ENCODE results near the gene BMP7.

DNA sequence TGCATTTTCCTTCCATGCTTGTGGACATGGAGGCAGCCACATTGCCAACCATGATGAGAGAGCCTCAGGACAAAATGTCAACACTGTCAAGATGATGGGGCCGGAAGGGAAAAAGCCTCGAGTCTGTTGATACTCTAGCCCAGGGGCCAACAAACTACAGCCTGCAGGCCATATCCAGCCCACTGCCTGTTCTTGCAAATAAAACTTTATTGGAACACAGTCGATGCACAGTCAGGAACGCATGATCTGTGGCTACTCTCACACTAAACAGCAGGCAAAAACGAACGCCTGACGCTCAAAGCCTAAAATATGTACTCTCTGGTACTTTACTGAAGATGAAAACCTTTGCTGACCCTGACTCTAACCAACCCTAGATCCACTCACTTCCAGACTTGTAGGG is 72.3 kb downstream of the BMP7 start:
- TF ChIP-seq ESRRG (CRISPR knock-in tag; IDR thresholded peaks at IDR 0.05) (no peak), ZFP3 (CRISPR knock-in tag; IDR thresholded peaks at IDR 0.05) (no peak), ZFP30 (CRISPR knock-in tag; IDR thresholded peaks at IDR 0.05) (no peak), ZNF70 (CRISPR knock-in tag; IDR thresholded peaks at IDR 0.05) (no peak)
- TF ChIP-seq, protein P1, sequence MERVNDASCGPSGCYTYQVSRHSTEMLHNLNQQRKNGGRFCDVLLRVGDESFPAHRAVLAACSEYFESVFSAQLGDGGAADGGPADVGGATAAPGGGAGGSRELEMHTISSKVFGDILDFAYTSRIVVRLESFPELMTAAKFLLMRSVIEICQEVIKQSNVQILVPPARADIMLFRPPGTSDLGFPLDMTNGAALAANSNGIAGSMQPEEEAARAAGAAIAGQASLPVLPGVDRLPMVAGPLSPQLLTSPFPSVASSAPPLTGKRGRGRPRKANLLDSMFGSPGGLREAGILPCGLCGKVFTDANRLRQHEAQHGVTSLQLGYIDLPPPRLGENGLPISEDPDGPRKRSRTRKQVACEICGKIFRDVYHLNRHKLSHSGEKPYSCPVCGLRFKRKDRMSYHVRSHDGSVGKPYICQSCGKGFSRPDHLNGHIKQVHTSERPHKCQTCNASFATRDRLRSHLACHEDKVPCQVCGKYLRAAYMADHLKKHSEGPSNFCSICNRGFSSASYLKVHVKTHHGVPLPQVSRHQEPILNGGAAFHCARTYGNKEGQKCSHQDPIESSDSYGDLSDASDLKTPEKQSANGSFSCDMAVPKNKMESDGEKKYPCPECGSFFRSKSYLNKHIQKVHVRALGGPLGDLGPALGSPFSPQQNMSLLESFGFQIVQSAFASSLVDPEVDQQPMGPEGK (CRISPR knock-in tag; IDR thresholded peaks at IDR 0.05; ENCODE audit: borderline replicate concordance) = no peak
